HG03342 (cell line): ENCODE results near the gene CSNK2A1.
"Not testable (repeated sequence)": the region's sequence is repeated elsewhere in the genome, so short reads cannot be mapped to it uniquely, and the experiment has no call there.

Experiments
- ATAC-seq: cut with Tn5 transposase; IDR thresholded peaks from one replicate; pipeline ENCODE4 v1.9.1; 2021; ENCODE audit warnings: mild to moderate bottlenecking, moderate library complexity; ENCODE audit not compliant: unreplicated experiment

Gene CSNK2A1

GRCh38 chr20:543369-544152 is at the start of gene CSNK2A1:
Gene CSNK2A1, minus strand, starts transcription at chr20:543790. Its CDS starts 35,239 bp downstream, at chr20:508551.
- peak; percentile 93 for ATAC-seq

- no peak for ATAC-seq
These were observed 48.9 kb upstream of the CSNK2A1 start for GRCh38 chr20:592506-592905.

- no peak for ATAC-seq
These were observed 48.4 kb upstream of the CSNK2A1 start for GRCh38 chr20:591941-592340.

DNA sequence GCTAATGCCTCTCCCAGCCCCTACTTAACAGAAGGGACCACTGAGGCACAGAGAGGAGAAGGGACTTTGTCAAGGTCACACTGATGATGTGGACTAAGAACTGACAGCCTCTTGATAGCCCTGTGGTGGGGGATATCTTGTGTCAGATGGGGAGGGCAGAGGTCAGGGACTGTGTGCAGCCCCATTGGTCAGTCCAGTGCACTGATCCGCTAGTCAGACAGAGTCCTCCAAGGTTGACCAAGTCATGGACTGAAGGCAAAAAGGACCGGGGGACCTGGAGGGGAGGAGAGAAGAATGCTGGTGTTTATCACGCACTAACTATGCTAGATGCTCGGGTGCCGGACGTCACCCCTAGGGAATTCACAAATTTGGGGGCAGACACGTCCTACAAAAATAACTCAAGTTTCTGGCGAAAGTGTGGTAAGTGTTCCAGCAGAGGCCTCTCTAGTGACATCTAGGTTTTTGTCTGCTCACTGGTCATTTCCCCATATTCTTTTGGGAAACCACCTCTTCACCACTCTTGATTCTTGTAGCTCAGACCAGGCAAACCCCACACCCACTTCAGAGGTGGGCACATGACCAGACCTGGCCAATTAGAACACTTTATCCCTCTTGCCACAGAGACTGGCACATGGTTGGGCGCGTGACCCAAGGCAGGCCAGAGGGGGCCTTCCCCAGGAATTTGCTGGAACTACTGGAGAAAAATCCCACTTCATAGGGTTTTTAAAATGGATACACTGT is 45.5 kb upstream of the CSNK2A1 start:
- ATAC-seq, result peak; percentile 70

GRCh38 chr20:588476-588875 is 44.9 kb upstream of the CSNK2A1 start:
- no peak for ATAC-seq

DNA sequence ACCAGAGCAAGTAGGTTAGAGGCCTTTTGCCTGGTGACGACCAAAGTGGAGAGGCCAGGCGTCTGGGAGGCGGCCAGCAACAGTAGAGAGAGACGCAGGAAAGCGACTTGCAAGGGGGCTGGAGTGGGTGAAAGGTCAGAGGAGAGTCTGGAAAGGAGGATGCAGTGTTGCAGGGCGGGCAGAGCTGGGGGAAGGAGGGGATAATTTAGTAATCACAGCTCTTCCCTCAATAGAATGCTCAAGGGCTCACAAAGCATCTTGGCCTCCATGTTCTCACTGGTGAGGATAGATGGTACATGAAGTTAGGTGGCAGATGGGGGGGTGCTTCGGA is 41.3 kb upstream of the CSNK2A1 start:
- no peak for ATAC-seq

GRCh38 chr20:584161-584970 is 40.8 kb upstream of the CSNK2A1 start:
- no peak for ATAC-seq

DNA sequence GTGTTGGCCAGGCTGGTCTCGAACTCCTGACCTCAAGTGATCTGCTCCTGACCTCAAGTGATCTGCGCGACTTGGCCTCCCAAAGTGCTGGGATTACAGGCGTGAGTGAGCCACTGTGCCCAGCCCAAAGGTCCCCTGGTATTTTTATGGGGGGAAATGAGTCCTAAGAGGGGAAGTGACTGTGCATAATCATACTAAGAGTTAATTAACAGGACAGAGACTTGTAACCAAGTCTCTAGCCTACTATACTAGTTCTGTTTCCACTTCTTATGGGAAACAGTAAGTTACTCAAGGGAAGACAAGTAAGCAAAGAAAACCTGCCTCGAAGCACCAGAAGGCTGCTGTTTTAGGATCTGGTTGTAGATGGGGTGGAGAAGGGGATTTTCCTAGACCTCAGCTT is 38.6 kb upstream of the CSNK2A1 start:
- no peak for ATAC-seq

GRCh38 chr20:578940-579690 is 35.5 kb upstream of the CSNK2A1 start:
- ATAC-seq, result not testable (repeated sequence)

- no peak for ATAC-seq
These were observed 33.7 kb upstream of the CSNK2A1 start for GRCh38 chr20:577167-577791.

- ATAC-seq, result no peak
These were observed 32.6 kb upstream of the CSNK2A1 start for GRCh38 chr20:576156-576555.

- ATAC-seq, result no peak
These were observed 31.6 kb upstream of the CSNK2A1 start for GRCh38 chr20:575230-575629.

GRCh38 chr20:574297-574942 is 30.8 kb upstream of the CSNK2A1 start:
- ATAC-seq, result no peak

- no peak for ATAC-seq
These were observed 30.1 kb upstream of the CSNK2A1 start for GRCh38 chr20:573414-574296.

- no peak for ATAC-seq
These were observed 29.1 kb upstream of the CSNK2A1 start for GRCh38 chr20:572727-573126.

DNA sequence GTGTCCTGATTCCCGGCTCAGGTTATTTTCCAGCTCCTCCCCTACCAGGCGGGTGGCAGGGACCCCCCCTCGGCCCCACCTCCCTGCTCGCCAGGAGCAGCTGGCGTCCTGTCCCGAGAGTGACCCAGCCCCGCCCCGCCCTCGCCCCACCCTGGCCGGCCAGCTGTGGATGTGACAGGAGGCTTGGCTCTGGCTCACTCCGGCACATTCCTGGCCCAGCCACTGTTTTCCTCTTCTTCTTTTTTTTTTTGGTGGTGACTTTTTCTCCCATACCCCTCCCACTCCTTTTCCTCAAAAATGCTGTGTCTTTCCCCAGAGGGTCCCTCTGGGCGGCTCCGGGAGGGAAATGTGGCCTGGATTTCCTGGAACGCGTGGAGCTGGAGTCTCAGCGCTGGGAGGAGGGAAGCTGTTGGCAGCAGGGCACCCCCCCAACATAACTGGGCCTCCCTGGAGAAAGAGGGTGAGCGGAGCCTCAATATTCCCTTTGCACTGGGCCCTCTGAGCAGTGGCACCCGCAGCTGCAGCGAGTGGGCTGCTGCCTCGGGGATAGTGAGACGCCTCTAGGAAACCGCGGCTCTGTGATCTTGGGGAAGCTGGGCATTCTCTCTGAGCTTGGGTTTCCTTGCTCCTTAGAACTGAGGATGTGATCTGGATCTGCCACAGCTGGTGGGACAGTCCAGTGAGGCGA is 28.3 kb upstream of the CSNK2A1 start:
- no peak for ATAC-seq

DNA sequence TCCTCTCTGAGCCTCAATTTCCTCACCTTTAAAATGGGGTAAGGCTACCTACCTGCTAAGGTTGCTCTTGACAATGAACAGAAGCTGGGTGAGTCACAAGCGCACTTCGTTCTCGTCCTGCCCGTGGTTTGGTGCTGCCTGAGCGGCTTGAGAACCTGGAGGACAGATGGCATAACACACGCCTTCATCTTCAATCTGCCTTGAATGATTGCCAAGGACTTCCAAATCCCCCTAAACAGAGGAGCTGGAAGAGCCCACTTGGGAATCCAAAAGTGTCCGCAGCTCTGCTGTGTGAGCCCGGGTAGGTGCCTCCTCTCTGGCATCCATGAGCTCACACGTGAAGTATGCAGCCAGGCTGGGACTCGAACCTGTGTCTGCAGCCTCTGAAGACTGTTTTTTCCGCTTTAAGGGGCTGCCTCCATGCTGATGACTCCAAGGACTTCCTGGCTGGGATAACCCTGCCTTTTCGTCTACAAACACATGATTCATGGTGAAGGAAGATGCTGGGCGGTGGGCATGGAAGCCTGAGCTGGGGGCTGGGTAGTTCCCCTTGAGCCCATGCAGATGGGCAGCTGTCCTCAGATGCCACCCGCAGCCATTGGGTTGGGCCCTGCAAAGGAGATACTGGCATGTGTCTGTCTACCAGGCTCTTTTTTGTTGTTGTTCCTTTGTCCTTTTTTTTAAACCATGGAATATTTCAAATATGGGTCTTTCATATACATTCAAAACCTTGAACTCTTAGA is 25.3 kb upstream of the CSNK2A1 start:
- ATAC-seq, result no peak
